Osteocyte (in vitro differentiated cells): ENCODE measurements around the gene DCAF7. TPM values are rescaled to one million over a fixed set of nuclear protein-coding genes. Genes with fewer than 3 reads are reported as not detected.

Experiments used
- DNase-seq: peaks from one replicate; pipeline ENCODE4 v3.0.0; 2021; ENCODE audit warnings: mixed read lengths; ENCODE audit not compliant: unreplicated experiment; ENCODE audit errors: extremely low spot score
- H3K27ac Mint-ChIP-seq: one replicate; pipeline ENCODE4 v1.8.0; 2021; ENCODE audit warnings: mild to moderate bottlenecking, mixed read lengths; ENCODE audit not compliant: unreplicated experiment
- H3K27me3 Mint-ChIP-seq: one replicate; pipeline ENCODE4 v1.8.0; 2021; ENCODE audit warnings: mixed read lengths; ENCODE audit not compliant: unreplicated experiment
- H3K36me3 Mint-ChIP-seq: one replicate; pipeline ENCODE4 v1.8.0; 2021; ENCODE audit warnings: mixed read lengths; ENCODE audit not compliant: unreplicated experiment
- H3K4me1 Mint-ChIP-seq: one replicate; pipeline ENCODE4 v1.8.0; 2021; ENCODE audit warnings: mixed read lengths; ENCODE audit not compliant: unreplicated experiment
- H3K4me3 Mint-ChIP-seq: one replicate; pipeline ENCODE4 v1.8.0; 2021; ENCODE audit warnings: mild to moderate bottlenecking, moderate library complexity, mixed read lengths; ENCODE audit not compliant: unreplicated experiment
- H3K9me3 Mint-ChIP-seq: one replicate; pipeline ENCODE4 v1.8.0; 2021; ENCODE audit warnings: mixed read lengths; ENCODE audit not compliant: unreplicated experiment
- CTCF ChIP-seq: fragments of 200-600 bp; sonication (generic); IDR thresholded peaks from 2 replicates; pipeline ENCODE4 v1.5.0; 2021; ENCODE audit warnings: antibody characterized with exemption, mild to moderate bottlenecking, moderate library complexity
- total RNA-seq: library from RNA; stranded (reverse); gene quantifications from 2 replicates; pipeline ENCODE4 v1.2.1, GENCODE V29; 2021

DCAF7 gene
- total RNA-seq, 1 donor from 2014 or later: 93.9 TPM

- no peak for TF ChIP-seq CTCF
- Mint-ChIP-seq H3K4me3 (no peak overlapping the region), H3K9me3 (no peaks in the 10 kb centered on the region), H3K27ac (no peak overlapping the region), H3K36me3 (no peaks in the 10 kb centered on the region), H3K4me1 (no peaks in the 10 kb centered on the region), H3K27me3 (peaks cover 9% of the 10 kb centered on the region)
- DNase-seq: no peak
Observed at GRCh38 chr17:63531022-63531965, 19.0 kb upstream of the DCAF7 start.

GRCh38 chr17:63533433-63534077 lies 16.7 kb upstream of the DCAF7 start:
- Mint-ChIP-seq H3K4me1 (no peaks in the 10 kb centered on the region), H3K27me3 (no peaks in the 10 kb centered on the region), H3K9me3 (no peaks in the 10 kb centered on the region), H3K4me3 (no peak overlapping the region), H3K36me3 (no peaks in the 10 kb centered on the region), H3K27ac (no peak overlapping the region)
- TF ChIP-seq CTCF: no peak
- DNase-seq: peak; percentile 84

DNA sequence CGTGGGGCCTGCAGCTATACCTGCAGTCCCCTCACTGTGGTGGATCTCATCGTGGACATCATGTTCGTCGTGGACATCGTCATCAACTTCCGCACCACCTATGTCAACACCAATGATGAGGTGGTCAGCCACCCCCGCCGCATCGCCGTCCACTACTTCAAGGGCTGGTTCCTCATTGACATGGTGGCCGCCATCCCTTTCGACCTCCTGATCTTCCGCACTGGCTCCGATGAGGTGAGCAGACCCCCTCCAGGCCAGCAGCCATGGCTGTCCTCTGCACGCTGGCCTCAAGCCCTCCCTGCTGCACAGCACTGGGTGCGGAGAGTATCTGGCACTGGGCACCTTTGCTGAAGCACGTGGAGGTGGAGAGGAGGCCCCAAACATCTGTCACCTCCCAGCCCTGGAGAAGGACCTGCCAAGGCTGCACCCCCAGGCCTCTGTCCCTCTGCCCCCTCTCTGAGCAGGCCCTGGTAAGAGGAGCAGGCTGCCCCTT lies 16.2 kb upstream of the DCAF7 start:
- no peak for DNase-seq
- no peak overlapping the region for H3K27ac Mint-ChIP-seq
- no peaks in the 10 kb centered on the region for H3K27me3 Mint-ChIP-seq
- H3K4me1 Mint-ChIP-seq: no peaks in the 10 kb centered on the region
- no peak for TF ChIP-seq CTCF
- no peaks in the 10 kb centered on the region for H3K36me3 Mint-ChIP-seq
- H3K9me3 Mint-ChIP-seq: no peaks in the 10 kb centered on the region
- H3K4me3 Mint-ChIP-seq: no peak overlapping the region

DNA sequence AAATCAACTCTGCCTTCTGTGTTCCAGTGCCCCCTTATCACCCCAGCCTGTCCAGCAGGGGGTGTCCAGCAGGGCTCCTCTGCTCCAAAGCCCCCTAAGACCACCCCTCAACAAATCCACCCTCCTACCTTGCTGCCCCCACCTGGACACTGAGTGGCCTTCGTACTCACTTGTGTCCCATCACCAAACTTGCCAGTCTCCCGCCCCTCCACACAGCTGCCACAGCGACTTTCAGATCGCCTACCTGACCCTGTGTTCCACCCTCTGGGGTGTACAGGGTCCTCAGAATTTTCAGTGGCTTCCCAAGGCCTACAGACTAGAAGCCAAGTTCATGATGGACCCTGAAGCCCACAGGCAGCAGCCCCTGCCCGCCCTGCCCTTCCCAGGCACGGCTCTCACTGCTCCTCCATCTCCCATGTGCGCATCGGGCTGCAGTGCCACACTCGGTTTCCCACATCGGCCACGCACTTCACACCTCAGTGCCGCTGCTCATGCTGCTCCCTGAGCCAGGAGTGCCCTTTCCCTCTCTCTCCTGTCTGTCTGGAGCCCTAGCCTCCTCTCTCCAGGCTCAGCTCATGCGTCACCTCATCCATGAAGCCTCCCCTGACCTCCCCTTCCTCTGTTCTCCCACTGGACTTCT lies 15.3 kb upstream of the DCAF7 start:
- no peaks in the 10 kb centered on the region for H3K9me3 Mint-ChIP-seq
- H3K4me3 Mint-ChIP-seq: no peak overlapping the region
- H3K27ac Mint-ChIP-seq: no peak overlapping the region
- H3K27me3 Mint-ChIP-seq: peaks cover 7% of the 10 kb centered on the region
- no peaks in the 10 kb centered on the region for H3K36me3 Mint-ChIP-seq
- TF ChIP-seq CTCF: no peak
- DNase-seq: no peak
- no peaks in the 10 kb centered on the region for H3K4me1 Mint-ChIP-seq

DNA sequence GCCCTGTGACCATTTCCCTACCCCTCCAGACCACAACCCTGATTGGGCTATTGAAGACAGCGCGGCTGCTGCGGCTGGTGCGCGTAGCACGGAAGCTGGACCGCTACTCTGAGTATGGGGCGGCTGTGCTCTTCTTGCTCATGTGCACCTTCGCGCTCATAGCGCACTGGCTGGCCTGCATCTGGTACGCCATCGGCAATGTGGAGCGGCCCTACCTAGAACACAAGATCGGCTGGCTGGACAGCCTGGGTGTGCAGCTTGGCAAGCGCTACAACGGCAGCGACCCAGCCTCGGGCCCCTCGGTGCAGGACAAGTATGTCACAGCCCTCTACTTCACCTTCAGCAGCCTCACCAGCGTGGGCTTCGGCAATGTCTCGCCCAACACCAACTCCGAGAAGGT lies 14.6 kb upstream of the DCAF7 start:
- Mint-ChIP-seq H3K4me1 (no peaks in the 10 kb centered on the region), H3K27me3 (peaks cover 7% of the 10 kb centered on the region), H3K27ac (no peak overlapping the region), H3K36me3 (no peaks in the 10 kb centered on the region), H3K4me3 (no peak overlapping the region), H3K9me3 (no peaks in the 10 kb centered on the region)
- TF ChIP-seq CTCF: no peak
- no peak for DNase-seq
